ENCODE data around the gene SLC9C1. TPM values are rescaled to one million over a fixed set of nuclear protein-coding genes. Genes with fewer than 3 reads are reported as not detected.

The SLC9C1 gene
- total RNA-seq, 1 donor, result 0.10 TPM

DNA sequence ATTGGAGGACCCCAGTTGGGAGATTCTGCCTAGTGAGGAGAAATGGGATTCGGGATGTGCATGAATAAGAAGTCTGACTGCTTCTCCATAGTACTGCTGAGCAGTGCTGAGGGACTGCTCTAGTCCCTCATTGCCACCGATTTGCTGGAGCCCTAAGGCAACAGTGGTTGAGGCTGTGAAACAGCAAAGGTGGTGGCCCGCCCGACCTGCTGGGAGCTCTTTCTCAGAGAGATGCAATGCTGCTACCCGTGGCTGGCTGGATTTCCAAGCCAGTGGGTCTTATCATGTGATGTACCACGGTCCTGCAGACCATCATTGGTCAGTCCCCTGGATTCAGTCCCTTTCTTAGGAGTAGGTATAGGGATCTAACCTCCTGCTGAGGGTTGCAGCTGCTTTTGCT, 118.4 kb downstream of the SLC9C1 start:
- Histone ChIP-seq H3K9me3 (ENCODE audit: low read depth, low read length) (no peaks in the 10 kb centered on the region), H3K4me3 (ENCODE audit: low read length) (no peak overlapping the region), H3K4me1 (ENCODE audit: insufficient read depth, low read length) (no peaks in the 10 kb centered on the region)

DNA sequence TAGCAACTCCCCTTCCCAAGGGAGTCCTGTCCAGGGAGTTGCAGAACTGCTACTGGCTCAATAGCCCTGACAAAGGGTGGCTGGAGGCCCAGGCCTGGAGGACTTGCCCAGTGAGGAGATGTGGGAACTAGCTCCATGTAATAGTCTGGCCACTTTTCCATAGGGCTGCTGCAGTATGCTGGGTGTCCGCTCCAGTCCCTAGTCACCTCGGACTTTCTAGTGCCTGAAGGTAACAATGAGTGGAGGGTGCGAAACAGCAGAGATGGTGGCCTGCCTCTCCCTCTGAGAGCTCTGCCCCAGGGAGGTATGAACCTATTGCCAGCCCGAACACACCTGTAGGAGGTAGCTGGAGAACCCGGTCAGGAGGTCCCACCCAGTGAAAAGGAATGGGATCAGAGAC, 119.0 kb downstream of the SLC9C1 start:
- Histone ChIP-seq H3K4me1 (ENCODE audit: insufficient read depth, low read length) (no peaks in the 10 kb centered on the region), H3K4me3 (ENCODE audit: low read length) (no peak overlapping the region), H3K27me3 (ENCODE audit: insufficient read depth, low read length) (no peaks in the 10 kb centered on the region), H3K9me3 (ENCODE audit: low read depth, low read length) (no peaks in the 10 kb centered on the region)

More for the DNA sequence above, 118.4 kb downstream of the SLC9C1 start:
- no peaks in the 10 kb centered on the region for H3K27me3 ChIP-seq (ENCODE audit: insufficient read depth, low read length)

DNA sequence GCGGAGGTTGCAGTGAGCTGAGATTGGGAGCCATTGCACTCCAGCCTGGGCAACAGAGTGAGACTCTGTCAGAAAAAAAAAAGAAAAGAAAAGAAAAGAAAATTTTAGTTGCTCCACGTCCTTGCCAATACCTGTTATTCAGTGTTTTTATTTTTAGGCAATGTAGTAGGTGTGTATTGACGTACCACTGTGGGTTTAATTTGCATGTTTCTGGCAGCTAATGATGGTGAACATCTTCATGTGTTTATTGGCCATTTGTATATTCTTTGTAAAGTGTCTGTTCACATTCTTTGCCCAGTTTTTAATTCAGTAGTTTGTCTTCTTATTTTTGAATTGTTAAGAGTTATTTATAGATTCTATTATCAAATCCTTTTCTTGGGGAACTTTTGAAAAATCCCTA, 122.9 kb downstream of the SLC9C1 start:
- Histone ChIP-seq H3K9me3 (ENCODE audit: low read depth, low read length) (no peaks in the 10 kb centered on the region), H3K27me3 (ENCODE audit: insufficient read depth, low read length) (no peaks in the 10 kb centered on the region), H3K4me1 (ENCODE audit: insufficient read depth, low read length) (no peaks in the 10 kb centered on the region), H3K4me3 (ENCODE audit: low read length) (no peak overlapping the region)

DNA sequence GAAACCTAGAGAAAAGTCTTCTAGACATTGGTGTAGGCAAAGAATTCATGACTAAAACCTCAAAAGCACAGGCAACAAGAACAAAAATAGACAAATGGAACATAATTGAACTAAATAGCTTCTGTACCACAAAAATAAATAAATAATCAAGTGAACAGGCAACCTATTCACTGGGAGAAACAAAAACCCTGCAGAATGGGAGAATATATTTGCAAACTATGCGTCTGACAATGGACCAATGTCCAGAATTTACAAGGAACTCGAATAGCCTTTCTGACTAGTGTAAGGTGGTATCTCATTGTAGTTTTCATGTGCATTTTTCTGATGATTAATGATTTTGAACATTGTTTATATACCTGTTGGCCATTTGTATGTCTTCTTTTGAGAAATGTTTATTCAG, 124.0 kb downstream of the SLC9C1 start:
- no peak overlapping the region for H3K4me3 ChIP-seq (ENCODE audit: low read length)
- H3K4me1 ChIP-seq (ENCODE audit: insufficient read depth, low read length), result no peaks in the 10 kb centered on the region
- no peaks in the 10 kb centered on the region for H3K9me3 ChIP-seq (ENCODE audit: low read depth, low read length)
- H3K27me3 ChIP-seq (ENCODE audit: insufficient read depth, low read length), result no peaks in the 10 kb centered on the region

DNA sequence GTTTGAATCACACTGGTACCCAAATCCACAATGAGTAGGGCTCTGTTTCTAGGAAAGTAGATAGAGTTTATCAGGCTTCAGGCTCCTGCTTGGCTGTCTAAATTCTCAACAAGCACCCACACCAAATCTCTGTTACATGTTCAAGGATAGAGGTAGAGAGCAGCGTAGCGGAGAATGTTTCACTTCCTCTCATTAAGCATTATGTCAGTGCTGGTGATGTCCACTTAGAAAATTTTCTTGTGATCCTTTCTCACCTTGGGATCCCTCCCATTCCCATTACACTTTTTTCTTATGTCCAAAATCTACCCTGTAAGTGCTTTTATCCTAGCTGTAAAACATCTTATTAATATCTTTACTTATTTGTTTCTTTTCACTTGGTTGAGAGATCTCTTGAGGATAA, 126.3 kb downstream of the SLC9C1 start:
- Histone ChIP-seq H3K4me3 (ENCODE audit: low read length) (no peak overlapping the region), H3K9me3 (ENCODE audit: low read depth, low read length) (no peaks in the 10 kb centered on the region), H3K27me3 (ENCODE audit: insufficient read depth, low read length) (no peaks in the 10 kb centered on the region), H3K4me1 (ENCODE audit: insufficient read depth, low read length) (no peaks in the 10 kb centered on the region)

DNA sequence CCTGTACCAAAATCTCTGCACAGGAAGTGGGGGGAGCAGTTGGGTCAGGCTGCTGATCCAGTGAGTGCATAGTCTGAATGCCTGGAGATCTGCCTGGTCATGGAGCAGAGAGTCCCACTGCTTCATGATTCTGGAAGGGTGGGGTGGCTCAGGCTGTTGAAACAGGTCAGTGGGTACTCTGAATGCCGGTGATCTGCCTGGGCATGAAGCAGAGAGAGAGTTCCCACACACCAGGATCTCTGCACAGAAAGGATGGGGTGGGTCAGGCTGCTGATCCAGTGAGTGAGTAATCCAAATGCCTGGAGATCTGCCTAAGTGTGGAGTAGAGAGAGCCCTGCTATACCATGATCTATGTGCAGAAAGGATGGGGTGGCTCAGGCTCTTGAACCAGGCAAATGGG, 144.9 kb downstream of the SLC9C1 start:
- Histone ChIP-seq H3K4me1 (ENCODE audit: insufficient read depth, low read length) (no peaks in the 10 kb centered on the region), H3K4me3 (ENCODE audit: low read length) (no peak overlapping the region), H3K9me3 (ENCODE audit: low read depth, low read length) (peaks cover 21% of the 10 kb centered on the region), H3K27me3 (ENCODE audit: insufficient read depth, low read length) (no peaks in the 10 kb centered on the region)

DNA sequence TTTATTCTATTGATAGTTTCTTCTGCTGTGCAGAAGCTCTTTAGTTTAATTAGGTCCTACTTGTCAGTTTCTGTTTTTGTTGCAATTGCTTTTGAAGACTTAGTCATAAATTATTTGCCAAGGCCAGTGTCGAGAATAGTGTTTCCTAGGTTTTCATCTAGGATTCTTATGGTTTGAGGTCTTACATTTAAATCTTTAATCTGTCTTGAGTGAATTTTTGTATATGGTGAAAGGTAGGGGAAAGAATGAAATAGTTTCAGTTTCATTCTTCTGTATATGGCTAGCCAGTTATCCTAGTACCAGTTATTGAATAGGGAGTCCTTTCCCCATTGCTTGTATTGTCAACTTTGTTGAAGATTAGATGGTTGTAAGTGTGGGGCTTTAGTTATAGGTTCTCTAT, 150.3 kb downstream of the SLC9C1 start:
- H3K4me3 ChIP-seq (ENCODE audit: low read length), result no peak overlapping the region
- H3K27me3 ChIP-seq (ENCODE audit: insufficient read depth, low read length), result no peaks in the 10 kb centered on the region
- no peaks in the 10 kb centered on the region for H3K4me1 ChIP-seq (ENCODE audit: insufficient read depth, low read length)
- H3K9me3 ChIP-seq (ENCODE audit: low read depth, low read length), result peaks cover 21% of the 10 kb centered on the region

DNA sequence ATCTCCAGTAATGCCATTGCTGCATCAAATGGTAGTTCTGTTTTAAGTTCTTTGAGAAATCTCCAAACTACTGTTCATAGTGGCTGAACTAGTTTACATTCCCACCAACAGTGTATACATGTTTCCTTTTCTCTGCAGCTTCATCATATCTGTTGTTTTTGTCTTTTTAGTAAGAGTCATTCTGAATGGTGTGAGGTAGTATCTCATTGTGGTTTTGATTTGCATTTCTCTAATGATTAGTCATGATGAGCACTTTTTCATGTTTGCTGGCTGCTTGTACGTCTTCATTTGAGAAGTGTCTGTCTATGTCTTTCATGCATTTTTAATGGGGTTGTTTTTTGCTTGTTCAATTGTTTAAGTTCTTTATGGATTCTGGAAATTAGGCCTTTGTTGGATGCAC, 150.8 kb downstream of the SLC9C1 start:
- H3K9me3 ChIP-seq (ENCODE audit: low read depth, low read length), result peaks cover 21% of the 10 kb centered on the region
- no peaks in the 10 kb centered on the region for H3K4me1 ChIP-seq (ENCODE audit: insufficient read depth, low read length)
- H3K27me3 ChIP-seq (ENCODE audit: insufficient read depth, low read length), result no peaks in the 10 kb centered on the region
- no peak overlapping the region for H3K4me3 ChIP-seq (ENCODE audit: low read length)

DNA sequence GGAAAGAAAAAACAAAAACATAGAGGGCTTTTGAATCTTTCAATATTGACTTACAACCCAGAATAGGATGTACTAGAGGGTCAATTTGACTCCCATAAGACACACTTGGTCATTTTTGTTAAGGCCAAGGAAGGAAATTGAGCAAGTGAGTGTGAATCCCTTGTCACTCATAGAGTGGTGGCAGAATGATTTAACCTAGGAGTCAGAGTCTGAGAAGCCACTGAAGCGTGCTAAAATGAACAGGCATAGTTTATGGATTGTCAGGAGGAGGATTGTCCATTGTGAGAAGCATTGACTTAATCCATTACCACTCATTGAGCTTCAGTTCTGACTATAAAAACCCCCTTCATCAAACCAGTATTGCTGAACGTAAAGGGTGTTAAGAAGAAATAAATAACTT, 152.7 kb downstream of the SLC9C1 start:
- no peaks in the 10 kb centered on the region for H3K27me3 ChIP-seq (ENCODE audit: insufficient read depth, low read length)
- H3K9me3 ChIP-seq (ENCODE audit: low read depth, low read length), result peaks cover 9% of the 10 kb centered on the region
- no peak overlapping the region for H3K4me3 ChIP-seq (ENCODE audit: low read length)
- H3K4me1 ChIP-seq (ENCODE audit: insufficient read depth, low read length), result peaks cover 5% of the 10 kb centered on the region

DNA sequence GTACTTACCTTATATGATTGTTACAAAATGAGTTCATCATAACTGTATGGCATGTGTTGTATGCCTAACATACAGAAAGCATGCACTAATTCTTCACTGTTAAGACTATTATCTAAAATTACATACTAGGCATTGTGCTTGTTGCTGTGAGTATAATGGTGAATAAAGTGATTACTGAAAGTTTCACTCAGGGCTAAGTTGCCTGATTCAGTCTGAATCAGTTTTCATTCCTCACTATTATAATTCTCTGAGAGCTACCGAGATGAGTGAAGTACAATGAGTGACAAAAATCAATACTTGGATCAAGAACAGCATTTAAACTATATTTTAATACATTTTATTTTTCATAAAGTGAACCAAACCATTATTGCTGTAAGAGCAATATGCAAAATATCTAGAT, 153.4 kb downstream of the SLC9C1 start:
- H3K27me3 ChIP-seq (ENCODE audit: insufficient read depth, low read length), result no peaks in the 10 kb centered on the region
- H3K9me3 ChIP-seq (ENCODE audit: low read depth, low read length), result peaks cover 9% of the 10 kb centered on the region
- no peak overlapping the region for H3K4me3 ChIP-seq (ENCODE audit: low read length)
- H3K4me1 ChIP-seq (ENCODE audit: insufficient read depth, low read length), result peaks cover 5% of the 10 kb centered on the region

DNA sequence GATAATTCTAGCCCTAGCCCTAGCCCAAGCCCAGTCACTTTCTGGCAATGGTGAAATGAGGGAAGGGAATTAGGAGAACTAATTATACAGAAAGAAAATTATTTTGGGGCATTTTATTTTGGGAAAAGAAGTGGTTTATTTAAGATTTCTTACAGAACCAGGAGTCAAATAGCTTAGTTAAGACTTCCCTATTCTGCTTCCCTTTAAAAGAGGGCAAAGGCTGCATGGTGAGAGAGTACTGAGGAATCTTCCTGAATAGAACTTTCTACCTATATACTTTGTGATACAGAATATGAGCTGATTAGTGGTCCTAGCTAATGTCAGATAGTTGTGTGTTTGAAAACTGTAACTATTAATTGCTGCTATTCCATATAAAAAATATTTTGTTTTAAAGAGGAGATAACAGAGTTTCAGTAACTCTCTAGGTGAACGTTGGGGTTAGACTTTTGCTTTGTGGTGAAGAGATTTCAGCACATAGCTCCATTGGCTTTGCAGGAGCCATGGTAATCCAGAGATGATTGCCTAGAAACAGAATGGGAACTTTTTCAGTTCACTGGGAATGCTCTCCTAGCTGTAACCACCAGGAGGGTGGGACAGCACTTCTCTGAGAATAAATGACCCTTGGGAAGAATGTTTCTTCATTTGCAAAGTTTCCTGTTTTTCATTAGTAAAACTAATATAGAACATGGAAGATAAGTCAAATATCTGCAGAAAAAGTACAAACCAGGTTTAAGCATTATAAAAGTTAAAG, 155.6 kb downstream of the SLC9C1 start:
- Histone ChIP-seq H3K27me3 (ENCODE audit: insufficient read depth, low read length) (no peaks in the 10 kb centered on the region), H3K4me3 (ENCODE audit: low read length) (no peak overlapping the region), H3K4me1 (ENCODE audit: insufficient read depth, low read length) (peaks cover 15% of the 10 kb centered on the region), H3K9me3 (ENCODE audit: low read depth, low read length) (no peaks in the 10 kb centered on the region)

DNA sequence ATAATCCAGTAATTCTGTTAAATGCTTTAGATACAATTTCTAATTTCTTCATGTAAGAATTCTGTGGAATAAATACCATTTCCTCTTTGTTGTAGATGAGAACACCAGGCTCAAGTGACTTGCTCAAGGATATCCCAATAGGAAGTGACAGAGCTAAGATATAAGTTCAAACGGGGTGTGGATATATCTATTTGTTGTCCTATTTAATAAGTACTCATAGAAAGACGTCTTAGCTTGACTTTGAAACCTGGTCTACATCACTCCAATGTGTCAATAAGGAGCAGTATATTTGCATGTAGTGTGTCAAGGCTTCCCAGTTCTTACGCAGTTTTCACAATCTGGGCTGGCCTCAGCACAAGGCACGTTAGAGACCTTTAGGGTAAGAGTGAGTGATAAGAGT, 156.2 kb downstream of the SLC9C1 start:
- Histone ChIP-seq H3K4me3 (ENCODE audit: low read length) (no peak overlapping the region), H3K4me1 (ENCODE audit: insufficient read depth, low read length) (peaks cover 21% of the 10 kb centered on the region), H3K27me3 (ENCODE audit: insufficient read depth, low read length) (no peaks in the 10 kb centered on the region), H3K9me3 (ENCODE audit: low read depth, low read length) (no peaks in the 10 kb centered on the region)

DNA sequence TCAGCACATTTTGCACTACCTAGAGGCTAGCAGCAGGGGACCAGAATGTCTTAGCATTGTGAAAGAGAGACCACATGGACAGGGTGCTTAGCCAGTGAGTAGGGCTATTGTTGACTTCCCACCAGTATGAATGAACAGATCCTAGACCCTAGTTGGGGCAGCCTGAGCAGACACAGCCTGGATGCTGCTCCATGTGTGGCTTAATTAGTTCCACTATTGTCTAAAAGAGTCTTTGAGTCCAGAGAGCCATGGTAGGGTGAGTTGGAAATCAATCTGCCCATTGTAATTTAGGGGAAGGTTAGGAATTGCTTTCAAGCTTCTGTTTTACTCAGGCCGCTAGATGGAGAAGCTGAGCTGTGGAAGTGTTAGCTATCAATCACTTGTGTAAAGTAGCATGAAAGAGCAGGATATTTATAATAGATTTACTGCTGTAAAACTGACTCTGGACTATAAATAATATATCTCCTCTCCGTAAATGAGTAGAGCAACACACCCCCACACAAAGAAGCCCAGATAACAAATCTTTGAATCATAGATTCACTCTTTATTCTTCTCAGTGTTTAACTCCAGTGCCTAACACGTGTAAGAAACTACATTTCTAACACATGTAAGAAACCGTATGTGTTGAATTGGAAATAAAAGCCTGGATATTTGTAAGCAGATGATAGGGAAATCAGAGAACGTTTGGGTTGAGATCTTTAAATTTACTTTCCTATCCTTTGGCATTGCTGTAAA, 156.9 kb downstream of the SLC9C1 start:
- H3K4me1 ChIP-seq (ENCODE audit: insufficient read depth, low read length), result peaks cover 26% of the 10 kb centered on the region

DNA sequence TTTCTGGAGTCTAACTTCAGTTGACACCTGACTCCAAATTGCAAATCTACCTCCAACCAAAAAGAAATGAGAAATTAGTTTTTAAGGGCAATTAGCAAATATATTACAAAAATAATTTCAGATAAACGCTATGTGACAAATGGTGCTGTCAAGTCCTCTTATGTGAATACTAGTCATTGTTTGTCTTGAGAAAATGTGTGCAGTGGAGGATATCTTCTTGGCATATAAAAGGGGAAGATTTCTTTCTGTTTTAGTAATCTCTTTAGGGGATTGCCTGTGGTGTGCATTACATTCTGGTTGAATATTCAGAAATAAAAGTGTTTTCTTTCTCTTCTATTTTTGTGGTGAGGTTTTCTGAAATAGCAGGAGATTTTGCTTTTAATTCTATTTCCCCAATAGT, 158.0 kb downstream of the SLC9C1 start:
- H3K4me3 ChIP-seq (ENCODE audit: low read length), result no peak overlapping the region
- no peaks in the 10 kb centered on the region for H3K9me3 ChIP-seq (ENCODE audit: low read depth, low read length)
- peaks cover 32% of the 10 kb centered on the region for H3K4me1 ChIP-seq (ENCODE audit: insufficient read depth, low read length)
- no peaks in the 10 kb centered on the region for H3K27me3 ChIP-seq (ENCODE audit: insufficient read depth, low read length)

More for the DNA sequence above, 156.9 kb downstream of the SLC9C1 start:
- Histone ChIP-seq H3K4me3 (ENCODE audit: low read length) (no peak overlapping the region), H3K27me3 (ENCODE audit: insufficient read depth, low read length) (no peaks in the 10 kb centered on the region), H3K9me3 (ENCODE audit: low read depth, low read length) (no peaks in the 10 kb centered on the region)

DNA sequence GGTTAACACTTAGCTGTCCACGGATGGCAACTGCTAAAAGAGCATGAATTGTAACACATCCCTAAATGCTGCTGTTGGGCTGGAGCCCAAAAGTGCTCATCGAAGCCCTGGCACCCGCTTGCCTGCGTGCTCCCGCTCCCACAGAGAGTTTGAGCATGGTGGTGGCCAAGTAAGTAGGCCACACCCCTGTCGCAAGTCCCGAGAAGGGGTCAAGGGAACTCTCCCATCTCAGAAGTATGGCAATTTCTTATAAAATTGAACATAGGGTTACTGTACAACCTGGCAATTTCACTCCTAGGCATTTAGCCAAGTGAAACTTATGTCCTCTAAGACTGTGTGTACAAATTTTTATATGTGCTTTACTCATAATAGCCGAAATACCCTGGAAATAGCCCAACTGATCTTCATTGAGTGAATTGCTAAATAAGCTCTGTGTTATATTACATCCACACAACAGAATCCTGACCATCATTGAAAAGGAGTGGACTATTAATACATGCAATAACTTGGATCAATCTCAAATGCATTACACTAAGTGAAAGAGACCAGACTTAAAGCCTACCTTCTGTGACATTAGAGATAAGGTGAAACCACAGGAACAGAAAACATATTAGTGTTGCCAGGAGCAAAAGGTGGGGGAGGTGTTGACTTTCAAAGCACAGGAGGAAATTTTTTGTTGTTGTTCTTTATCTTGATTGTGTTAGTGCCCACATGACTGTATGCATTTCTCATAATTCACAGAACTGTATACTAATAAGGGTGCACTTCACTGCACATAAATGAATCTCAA, 159.5 kb downstream of the SLC9C1 start:
- peaks cover 46% of the 10 kb centered on the region for H3K4me1 ChIP-seq (ENCODE audit: insufficient read depth, low read length)
- H3K27me3 ChIP-seq (ENCODE audit: insufficient read depth, low read length), result no peaks in the 10 kb centered on the region
- H3K4me3 ChIP-seq (ENCODE audit: low read length), result no peak overlapping the region
- H3K9me3 ChIP-seq (ENCODE audit: low read depth, low read length), result no peaks in the 10 kb centered on the region
